ENCODE data around the gene ALDH16A1. TPM values are rescaled to one million over a fixed set of nuclear protein-coding genes. Genes with fewer than 3 reads are reported as not detected.

Gene ALDH16A1
- total and polyA plus RNA-seq, 10 of the 15 experiments (the other 5 are each of a cell fraction or from before 2014, with no cell fraction given) = 1.7 to 49.3 (median 18.1) TPM

DNA sequence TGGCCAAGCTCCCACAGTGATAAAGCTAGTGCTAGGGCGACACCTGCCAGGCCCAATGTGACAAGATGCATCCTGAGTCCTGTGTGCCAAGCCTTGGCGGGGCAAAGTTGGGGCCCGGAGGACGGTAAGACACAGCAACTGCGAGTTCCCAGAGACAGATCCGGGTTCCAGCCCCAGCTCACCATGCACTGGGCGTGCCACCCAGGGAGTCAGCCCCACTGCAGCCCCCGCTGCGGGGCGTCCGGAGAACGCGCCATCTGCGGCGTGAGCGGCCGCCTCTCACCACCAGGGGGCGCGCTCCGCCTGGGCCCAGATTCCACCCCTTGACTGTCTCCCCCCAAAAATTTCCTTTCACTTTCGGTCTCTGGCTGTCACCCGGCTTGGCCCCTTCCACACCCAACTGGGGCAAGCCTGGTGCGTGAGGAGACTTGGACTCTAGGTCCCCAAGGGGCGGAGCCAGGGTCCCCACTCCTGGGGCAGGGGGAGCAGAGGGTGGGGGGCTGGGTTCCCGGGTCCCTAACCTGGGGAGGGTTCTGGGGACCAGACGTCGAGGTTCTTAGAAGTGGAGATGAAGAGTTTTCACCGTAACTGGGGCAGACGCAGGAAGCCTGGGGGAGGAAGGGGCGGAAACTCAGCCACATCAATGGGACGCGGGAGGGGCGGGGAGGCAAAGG is 21.0 kb downstream of the ALDH16A1 start, which contains the start of gene FLT3LG (continued):
- TF ChIP-seq, protein P1, sequence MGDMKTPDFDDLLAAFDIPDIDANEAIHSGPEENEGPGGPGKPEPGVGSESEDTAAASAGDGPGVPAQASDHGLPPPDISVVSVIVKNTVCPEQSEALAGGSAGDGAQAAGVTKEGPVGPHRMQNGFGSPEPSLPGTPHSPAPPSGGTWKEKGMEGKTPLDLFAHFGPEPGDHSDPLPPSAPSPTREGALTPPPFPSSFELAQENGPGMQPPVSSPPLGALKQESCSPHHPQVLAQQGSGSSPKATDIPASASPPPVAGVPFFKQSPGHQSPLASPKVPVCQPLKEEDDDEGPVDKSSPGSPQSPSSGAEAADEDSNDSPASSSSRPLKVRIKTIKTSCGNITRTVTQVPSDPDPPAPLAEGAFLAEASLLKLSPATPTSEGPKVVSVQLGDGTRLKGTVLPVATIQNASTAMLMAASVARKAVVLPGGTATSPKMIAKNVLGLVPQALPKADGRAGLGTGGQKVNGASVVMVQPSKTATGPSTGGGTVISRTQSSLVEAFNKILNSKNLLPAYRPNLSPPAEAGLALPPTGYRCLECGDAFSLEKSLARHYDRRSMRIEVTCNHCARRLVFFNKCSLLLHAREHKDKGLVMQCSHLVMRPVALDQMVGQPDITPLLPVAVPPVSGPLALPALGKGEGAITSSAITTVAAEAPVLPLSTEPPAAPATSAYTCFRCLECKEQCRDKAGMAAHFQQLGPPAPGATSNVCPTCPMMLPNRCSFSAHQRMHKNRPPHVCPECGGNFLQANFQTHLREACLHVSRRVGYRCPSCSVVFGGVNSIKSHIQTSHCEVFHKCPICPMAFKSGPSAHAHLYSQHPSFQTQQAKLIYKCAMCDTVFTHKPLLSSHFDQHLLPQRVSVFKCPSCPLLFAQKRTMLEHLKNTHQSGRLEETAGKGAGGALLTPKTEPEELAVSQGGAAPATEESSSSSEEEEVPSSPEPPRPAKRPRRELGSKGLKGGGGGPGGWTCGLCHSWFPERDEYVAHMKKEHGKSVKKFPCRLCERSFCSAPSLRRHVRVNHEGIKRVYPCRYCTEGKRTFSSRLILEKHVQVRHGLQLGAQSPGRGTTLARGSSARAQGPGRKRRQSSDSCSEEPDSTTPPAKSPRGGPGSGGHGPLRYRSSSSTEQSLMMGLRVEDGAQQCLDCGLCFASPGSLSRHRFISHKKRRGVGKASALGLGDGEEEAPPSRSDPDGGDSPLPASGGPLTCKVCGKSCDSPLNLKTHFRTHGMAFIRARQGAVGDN (IDR thresholded peaks at IDR 0.05) = no peak
- TF ChIP-seq, protein P2, sequence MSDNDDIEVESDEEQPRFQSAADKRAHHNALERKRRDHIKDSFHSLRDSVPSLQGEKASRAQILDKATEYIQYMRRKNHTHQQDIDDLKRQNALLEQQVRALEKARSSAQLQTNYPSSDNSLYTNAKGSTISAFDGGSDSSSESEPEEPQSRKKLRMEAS (IDR thresholded peaks at IDR 0.05; ENCODE audit: low read depth, low read length) = no peak
- 0 out of 2 replicates have a peak, but pooled peaks have one; percentile 56 for TF ChIP-seq ZNF217 (IDR thresholded peaks at IDR 0.05)
- TF ChIP-seq ETV6 (conservative IDR thresholded peaks at IDR 0.05 in 1 of 2, IDR thresholded peaks at IDR 0.05 in 1 of 2; ENCODE audit: borderline replicate concordance in 1 of 2, low read depth in 1 of 2) = no peak
- TF ChIP-seq BMI1 (IDR thresholded peaks at IDR 0.05; ENCODE audit: borderline replicate concordance) = no peak
- peak; percentile 68 for TF ChIP-seq NR2F1 (conservative IDR thresholded peaks at IDR 0.05)
- TF ChIP-seq, protein P3, sequence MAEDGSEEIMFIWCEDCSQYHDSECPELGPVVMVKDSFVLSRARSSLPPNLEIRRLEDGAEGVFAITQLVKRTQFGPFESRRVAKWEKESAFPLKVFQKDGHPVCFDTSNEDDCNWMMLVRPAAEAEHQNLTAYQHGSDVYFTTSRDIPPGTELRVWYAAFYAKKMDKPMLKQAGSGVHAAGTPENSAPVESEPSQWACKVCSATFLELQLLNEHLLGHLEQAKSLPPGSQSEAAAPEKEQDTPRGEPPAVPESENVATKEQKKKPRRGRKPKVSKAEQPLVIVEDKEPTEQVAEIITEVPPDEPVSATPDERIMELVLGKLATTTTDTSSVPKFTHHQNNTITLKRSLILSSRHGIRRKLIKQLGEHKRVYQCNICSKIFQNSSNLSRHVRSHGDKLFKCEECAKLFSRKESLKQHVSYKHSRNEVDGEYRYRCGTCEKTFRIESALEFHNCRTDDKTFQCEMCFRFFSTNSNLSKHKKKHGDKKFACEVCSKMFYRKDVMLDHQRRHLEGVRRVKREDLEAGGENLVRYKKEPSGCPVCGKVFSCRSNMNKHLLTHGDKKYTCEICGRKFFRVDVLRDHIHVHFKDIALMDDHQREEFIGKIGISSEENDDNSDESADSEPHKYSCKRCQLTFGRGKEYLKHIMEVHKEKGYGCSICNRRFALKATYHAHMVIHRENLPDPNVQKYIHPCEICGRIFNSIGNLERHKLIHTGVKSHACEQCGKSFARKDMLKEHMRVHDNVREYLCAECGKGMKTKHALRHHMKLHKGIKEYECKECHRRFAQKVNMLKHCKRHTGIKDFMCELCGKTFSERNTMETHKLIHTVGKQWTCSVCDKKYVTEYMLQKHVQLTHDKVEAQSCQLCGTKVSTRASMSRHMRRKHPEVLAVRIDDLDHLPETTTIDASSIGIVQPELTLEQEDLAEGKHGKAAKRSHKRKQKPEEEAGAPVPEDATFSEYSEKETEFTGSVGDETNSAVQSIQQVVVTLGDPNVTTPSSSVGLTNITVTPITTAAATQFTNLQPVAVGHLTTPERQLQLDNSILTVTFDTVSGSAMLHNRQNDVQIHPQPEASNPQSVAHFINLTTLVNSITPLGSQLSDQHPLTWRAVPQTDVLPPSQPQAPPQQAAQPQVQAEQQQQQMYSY (CRISPR knock-in tag; IDR thresholded peaks at IDR 0.05) = no peak
- TF ChIP-seq, protein P4, sequence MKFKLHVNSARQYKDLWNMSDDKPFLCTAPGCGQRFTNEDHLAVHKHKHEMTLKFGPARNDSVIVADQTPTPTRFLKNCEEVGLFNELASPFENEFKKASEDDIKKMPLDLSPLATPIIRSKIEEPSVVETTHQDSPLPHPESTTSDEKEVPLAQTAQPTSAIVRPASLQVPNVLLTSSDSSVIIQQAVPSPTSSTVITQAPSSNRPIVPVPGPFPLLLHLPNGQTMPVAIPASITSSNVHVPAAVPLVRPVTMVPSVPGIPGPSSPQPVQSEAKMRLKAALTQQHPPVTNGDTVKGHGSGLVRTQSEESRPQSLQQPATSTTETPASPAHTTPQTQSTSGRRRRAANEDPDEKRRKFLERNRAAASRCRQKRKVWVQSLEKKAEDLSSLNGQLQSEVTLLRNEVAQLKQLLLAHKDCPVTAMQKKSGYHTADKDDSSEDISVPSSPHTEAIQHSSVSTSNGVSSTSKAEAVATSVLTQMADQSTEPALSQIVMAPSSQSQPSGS (IDR thresholded peaks at IDR 0.05; ENCODE audit: low read length) = no peak
- TF ChIP-seq CBX3 (IDR thresholded peaks at IDR 0.05; ENCODE audit: borderline replicate concordance, low read depth) = no peak
- no peak for TF ChIP-seq TCF12 (IDR thresholded peaks at IDR 0.05; ENCODE audit: low read depth, low read length)
- TF ChIP-seq MXI1 (IDR thresholded peaks at IDR 0.05; ENCODE audit: low read depth, low read length) = no peak
- no peak for TF ChIP-seq FOXK2 (IDR thresholded peaks at IDR 0.05)
- TF ChIP-seq, protein P5, sequence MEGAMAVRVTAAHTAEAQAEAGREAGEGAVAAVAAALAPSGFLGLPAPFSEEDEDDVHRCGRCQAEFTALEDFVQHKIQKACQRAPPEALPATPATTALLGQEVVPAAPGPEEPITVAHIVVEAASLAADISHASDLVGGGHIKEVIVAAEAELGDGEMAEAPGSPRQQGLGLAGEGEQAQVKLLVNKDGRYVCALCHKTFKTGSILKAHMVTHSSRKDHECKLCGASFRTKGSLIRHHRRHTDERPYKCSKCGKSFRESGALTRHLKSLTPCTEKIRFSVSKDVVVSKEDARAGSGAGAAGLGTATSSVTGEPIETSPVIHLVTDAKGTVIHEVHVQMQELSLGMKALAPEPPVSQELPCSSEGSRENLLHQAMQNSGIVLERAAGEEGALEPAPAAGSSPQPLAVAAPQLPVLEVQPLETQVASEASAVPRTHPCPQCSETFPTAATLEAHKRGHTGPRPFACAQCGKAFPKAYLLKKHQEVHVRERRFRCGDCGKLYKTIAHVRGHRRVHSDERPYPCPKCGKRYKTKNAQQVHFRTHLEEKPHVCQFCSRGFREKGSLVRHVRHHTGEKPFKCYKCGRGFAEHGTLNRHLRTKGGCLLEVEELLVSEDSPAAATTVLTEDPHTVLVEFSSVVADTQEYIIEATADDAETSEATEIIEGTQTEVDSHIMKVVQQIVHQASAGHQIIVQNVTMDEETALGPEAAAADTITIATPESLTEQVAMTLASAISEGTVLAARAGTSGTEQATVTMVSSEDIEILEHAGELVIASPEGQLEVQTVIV (IDR thresholded peaks at IDR 0.05; ENCODE audit: borderline replicate concordance, partially characterized antibody) = no peak
- no peak for TF ChIP-seq SUZ12 (IDR thresholded peaks at IDR 0.05; ENCODE audit: unreplicated experiment)

All from GM12878 (cell line).